Glomerular endothelial cell (primary cell): ENCODE results near the gene TOR4A. TPM values are rescaled to one million over a fixed set of nuclear protein-coding genes. Genes with fewer than 3 reads are reported as not detected.

Source experiments
- DNase-seq: peaks from one replicate; pipeline ENCODE4 v3.0.0-alpha.2; 2011; ENCODE audit warnings: low read depth, low spot score; ENCODE audit errors: extremely low read depth
- total RNA-seq: library from RNA; depleted of rRNA; stranded (reverse); fragments of >200 nt; gene quantifications from 2 replicates; pipeline ENCODE4 v1.2.3, GENCODE V29; 2015

Gene TOR4A
- total RNA-seq, 1 donor from 2014 or later, result 81.4 TPM

DNA sequence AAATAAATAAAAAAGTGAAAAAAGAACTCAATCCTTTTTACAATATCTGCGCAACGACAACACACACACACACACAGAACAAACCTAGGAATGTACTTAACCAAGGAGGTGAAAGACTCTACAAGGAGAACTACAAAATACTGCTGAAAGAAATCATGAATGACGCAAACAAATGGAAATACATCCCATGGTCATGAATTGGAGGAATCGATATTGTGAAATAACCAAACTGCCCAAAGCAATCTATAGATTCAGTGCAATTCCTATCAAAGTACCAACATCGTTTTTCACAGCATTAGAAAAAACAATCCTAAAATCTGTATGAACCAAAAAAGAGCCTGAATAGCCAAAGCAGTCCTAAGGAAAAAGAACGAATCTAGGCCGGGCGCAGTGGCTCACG, 54.4 kb downstream of the TOR4A start:
- DNase-seq, result no peak

Other genes starting within 250 kb of the TOR4A start
- gene ABCA2, start 249.5 kb upstream of the TOR4A start, total RNA-seq, result 27.2 and 28.4 TPM in 2 replicates
- not detected in 2 replicates for gene FUT7, start 245.6 kb upstream of the TOR4A start, total RNA-seq
- gene NPDC1, start 231.5 kb upstream of the TOR4A start, total RNA-seq, result 195 and 250 TPM in 2 replicates
- gene ENTPD2, start 223.7 kb upstream of the TOR4A start, total RNA-seq, result not detected in 2 replicates
- gene SAPCD2, start 207.2 kb upstream of the TOR4A start, total RNA-seq, result 6.1 and 6.7 TPM in 2 replicates
- 17.2 and 30.3 TPM in 2 replicates for gene UAP1L1, start 200.2 kb upstream of the TOR4A start, total RNA-seq
- 109 and 118 TPM in 2 replicates for gene MAN1B1, start 190.7 kb upstream of the TOR4A start, total RNA-seq
- 154 and 167 TPM in 2 replicates for gene DPP7, start 163.0 kb upstream of the TOR4A start, total RNA-seq
- not detected in 2 replicates for gene GRIN1, start 138.6 kb upstream of the TOR4A start, total RNA-seq
- gene LRRC26, start 107.7 kb upstream of the TOR4A start, total RNA-seq, result not detected in 2 replicates
- not detected in 2 replicates for gene TMEM210, start 105.7 kb upstream of the TOR4A start, total RNA-seq
- 22.9 and 34.2 TPM in 2 replicates for gene ANAPC2, start 89.2 kb upstream of the TOR4A start, total RNA-seq
- gene SSNA1, start 89.0 kb upstream of the TOR4A start, total RNA-seq, result 91.8 and 109 TPM in 2 replicates
- 10.0 and 10.8 TPM in 2 replicates for gene TPRN, start 77.0 kb upstream of the TOR4A start, total RNA-seq
- 24.3 and 32.1 TPM in 2 replicates for gene TMEM203, start 72.1 kb upstream of the TOR4A start, total RNA-seq
- 10.3 and 12.8 TPM in 2 replicates for gene NDOR1, start 72.0 kb upstream of the TOR4A start, total RNA-seq
- 0.76 and 2.9 TPM in 2 replicates for gene RNF208, start 55.5 kb upstream of the TOR4A start, total RNA-seq
- gene CYSRT1, start 52.6 kb upstream of the TOR4A start, total RNA-seq, result 0.41 and 0.78 TPM in 2 replicates
- not detected in 2 replicates for gene RNF224, start 50.2 kb upstream of the TOR4A start, total RNA-seq
- not detected in 2 replicates for gene SLC34A3, start 46.8 kb upstream of the TOR4A start, total RNA-seq
- gene TUBB4B, start 36.4 kb upstream of the TOR4A start, total RNA-seq, result 400 and 427 TPM in 2 replicates
- gene STPG3, start 26.4 kb upstream of the TOR4A start, total RNA-seq, result not detected in 2 replicates
- 48.5 and 63.0 TPM in 2 replicates for gene NELFB, start 22.4 kb upstream of the TOR4A start, total RNA-seq
- 62.5 and 188 TPM in 2 replicates for gene NRARP, start 24.5 kb downstream of the TOR4A start, total RNA-seq
- 20.9 and 32.6 TPM in 2 replicates for gene EXD3, start 145.4 kb downstream of the TOR4A start, total RNA-seq
- 1.2 and 1.7 TPM in 2 replicates for gene NOXA1, start 145.7 kb downstream of the TOR4A start, total RNA-seq
- 0.10 and 0.18 TPM in 2 replicates for gene ENTPD8, start 163.6 kb downstream of the TOR4A start, total RNA-seq
- 53.7 and 74.7 TPM in 2 replicates for gene NSMF, start 181.6 kb downstream of the TOR4A start, total RNA-seq